ENCODE measurements around the gene KATNB1. TPM values are rescaled to one million over a fixed set of nuclear protein-coding genes. Genes with fewer than 3 reads are reported as not detected.

The KATNB1 gene
- total RNA-seq, 1 experiment from 2014 or later, result 32.2 TPM

DNA sequence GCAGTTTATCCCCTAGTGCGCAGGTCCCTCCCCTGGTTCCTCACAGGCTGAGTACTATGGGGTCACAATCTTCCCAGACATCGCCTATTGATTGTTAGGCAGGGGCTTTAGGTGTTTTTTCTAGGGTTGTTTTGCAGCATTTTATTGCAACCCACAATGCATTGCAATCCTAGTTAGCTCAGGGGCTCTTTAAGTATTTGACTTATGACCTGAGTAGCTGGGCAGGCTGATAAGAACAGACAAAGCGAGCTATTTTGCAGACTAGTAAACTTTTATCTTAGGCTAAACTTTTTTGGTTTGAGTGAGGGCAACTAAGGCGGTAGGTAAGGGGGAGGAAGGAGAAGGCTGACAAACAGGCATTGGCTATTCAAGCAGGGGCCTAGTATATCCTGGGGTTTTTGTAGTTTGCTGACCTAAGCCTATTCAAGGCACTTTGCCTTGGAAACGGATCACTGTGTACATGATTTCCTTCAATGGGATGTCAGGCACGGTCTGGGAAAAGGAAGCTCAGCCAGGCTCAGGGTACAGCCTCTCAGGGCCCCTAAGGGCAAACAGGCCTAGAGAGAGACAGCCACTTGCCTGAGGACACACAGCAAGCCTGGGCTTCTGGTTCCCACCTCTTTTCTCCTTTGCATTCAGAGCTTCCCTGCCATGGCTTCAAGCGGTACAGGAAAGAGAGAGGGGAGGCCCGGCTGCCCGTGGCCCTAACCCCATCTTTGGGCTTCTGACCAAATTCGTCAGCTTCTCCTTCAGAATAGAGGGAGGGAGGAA lies 34.6 kb upstream of the KATNB1 start:
- no peak for ATAC-seq

More for the DNA sequence above, 34.6 kb upstream of the KATNB1 start:
- Histone ChIP-seq H3K4me1 (ENCODE audit: control insufficient read depth in 1 of 2, insufficient read depth in 2 of 2, low read length in 2 of 2) (no peaks in the 10 kb centered on the region), H2AFZ (ENCODE audit: low read depth, low read length, poor library complexity, severe bottlenecking) (no peak overlapping the region), H3K4me2 (ENCODE audit: low read length) (no peak overlapping the region), H3K9me3 (ENCODE audit: control insufficient read depth in 1 of 2, insufficient read depth in 1 of 2, low read depth in 1 of 2, low read length in 2 of 2) (no peaks in the 10 kb centered on the region), H3K36me3 (ENCODE audit: control insufficient read depth in 1 of 2, insufficient read depth in 2 of 2, low read length in 2 of 2) (no peaks in the 10 kb centered on the region), H3K27ac (ENCODE audit: low read depth, low read length) (no peak overlapping the region), H4K20me1 (ENCODE audit: insufficient read depth) (no peaks in the 10 kb centered on the region), H3K79me2 (ENCODE audit: insufficient read depth, low read length) (no peaks in the 10 kb centered on the region), H3K9me2 (ENCODE audit: insufficient read depth) (no peaks in the 10 kb centered on the region), H3K4me3 (replicated peaks in 1 of 2; ENCODE audit: low read depth in 1 of 2, low read length in 2 of 2) (no peak overlapping the region), H3K9ac (ENCODE audit: low read length) (no peak overlapping the region), H3K27me3 (ENCODE audit: insufficient read depth, low read length) (no peaks in the 10 kb centered on the region)
- RAD21 ChIA-PET (ENCODE audit: low non-redundant PET in 1 of 2, low total read pairs in 2 of 2, uncharacterized antibody in 2 of 2, unreplicated experiment in 2 of 2), result no interaction called here
- POLR2A ChIA-PET, result no interaction called here
- no peak for DNase-seq (ENCODE audit: low read depth, low spot score)
- TF ChIP-seq CEBPB (IDR thresholded peaks at IDR 0.05; ENCODE audit: low read depth) (no peak), SIN3A (IDR thresholded peaks at IDR 0.05; ENCODE audit: low read depth) (no peak), POLR2AphosphoS5 (IDR thresholded peaks at IDR 0.05; ENCODE audit: low read depth, low read length) (no peak), TCF7L2 (IDR thresholded peaks at IDR 0.05; ENCODE audit: borderline replicate concordance, extremely low read depth, insufficient read depth, insufficient read length) (no peak), ZFX (IDR thresholded peaks at IDR 0.05) (no peak), JUND (IDR thresholded peaks at IDR 0.05) (no peak), SP1 (IDR thresholded peaks at IDR 0.05; ENCODE audit: low read depth) (no peak), FOSL1 (IDR thresholded peaks at IDR 0.05; ENCODE audit: low read depth) (no peak), SRF (IDR thresholded peaks at IDR 0.05; ENCODE audit: low read depth) (no peak), EZH2phosphoT487 (IDR thresholded peaks at IDR 0.05; ENCODE audit: borderline replicate concordance) (no peak), EZH2 (IDR thresholded peaks at IDR 0.05) (no peak), ELF1 (IDR thresholded peaks at IDR 0.05; ENCODE audit: borderline replicate concordance, low read depth) (no peak), RAD21 (IDR thresholded peaks at IDR 0.05; ENCODE audit: low read depth) (no peak), POLR2A (IDR thresholded peaks at IDR 0.05; ENCODE audit: borderline replicate concordance, extremely low read depth, insufficient read depth, insufficient read length) (no peak)
- TF ChIP-seq, protein P1, sequence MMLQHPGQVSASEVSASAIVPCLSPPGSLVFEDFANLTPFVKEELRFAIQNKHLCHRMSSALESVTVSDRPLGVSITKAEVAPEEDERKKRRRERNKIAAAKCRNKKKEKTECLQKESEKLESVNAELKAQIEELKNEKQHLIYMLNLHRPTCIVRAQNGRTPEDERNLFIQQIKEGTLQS (IDR thresholded peaks at IDR 0.05), result no peak
- TF ChIP-seq, protein P2, sequence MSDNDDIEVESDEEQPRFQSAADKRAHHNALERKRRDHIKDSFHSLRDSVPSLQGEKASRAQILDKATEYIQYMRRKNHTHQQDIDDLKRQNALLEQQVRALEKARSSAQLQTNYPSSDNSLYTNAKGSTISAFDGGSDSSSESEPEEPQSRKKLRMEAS (IDR thresholded peaks at IDR 0.05), result no peak
- TF ChIP-seq, protein P3, sequence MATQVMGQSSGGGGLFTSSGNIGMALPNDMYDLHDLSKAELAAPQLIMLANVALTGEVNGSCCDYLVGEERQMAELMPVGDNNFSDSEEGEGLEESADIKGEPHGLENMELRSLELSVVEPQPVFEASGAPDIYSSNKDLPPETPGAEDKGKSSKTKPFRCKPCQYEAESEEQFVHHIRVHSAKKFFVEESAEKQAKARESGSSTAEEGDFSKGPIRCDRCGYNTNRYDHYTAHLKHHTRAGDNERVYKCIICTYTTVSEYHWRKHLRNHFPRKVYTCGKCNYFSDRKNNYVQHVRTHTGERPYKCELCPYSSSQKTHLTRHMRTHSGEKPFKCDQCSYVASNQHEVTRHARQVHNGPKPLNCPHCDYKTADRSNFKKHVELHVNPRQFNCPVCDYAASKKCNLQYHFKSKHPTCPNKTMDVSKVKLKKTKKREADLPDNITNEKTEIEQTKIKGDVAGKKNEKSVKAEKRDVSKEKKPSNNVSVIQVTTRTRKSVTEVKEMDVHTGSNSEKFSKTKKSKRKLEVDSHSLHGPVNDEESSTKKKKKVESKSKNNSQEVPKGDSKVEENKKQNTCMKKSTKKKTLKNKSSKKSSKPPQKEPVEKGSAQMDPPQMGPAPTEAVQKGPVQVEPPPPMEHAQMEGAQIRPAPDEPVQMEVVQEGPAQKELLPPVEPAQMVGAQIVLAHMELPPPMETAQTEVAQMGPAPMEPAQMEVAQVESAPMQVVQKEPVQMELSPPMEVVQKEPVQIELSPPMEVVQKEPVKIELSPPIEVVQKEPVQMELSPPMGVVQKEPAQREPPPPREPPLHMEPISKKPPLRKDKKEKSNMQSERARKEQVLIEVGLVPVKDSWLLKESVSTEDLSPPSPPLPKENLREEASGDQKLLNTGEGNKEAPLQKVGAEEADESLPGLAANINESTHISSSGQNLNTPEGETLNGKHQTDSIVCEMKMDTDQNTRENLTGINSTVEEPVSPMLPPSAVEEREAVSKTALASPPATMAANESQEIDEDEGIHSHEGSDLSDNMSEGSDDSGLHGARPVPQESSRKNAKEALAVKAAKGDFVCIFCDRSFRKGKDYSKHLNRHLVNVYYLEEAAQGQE (IDR thresholded peaks at IDR 0.05; ENCODE audit: low read depth), result no peak
- TF ChIP-seq, protein P4, sequence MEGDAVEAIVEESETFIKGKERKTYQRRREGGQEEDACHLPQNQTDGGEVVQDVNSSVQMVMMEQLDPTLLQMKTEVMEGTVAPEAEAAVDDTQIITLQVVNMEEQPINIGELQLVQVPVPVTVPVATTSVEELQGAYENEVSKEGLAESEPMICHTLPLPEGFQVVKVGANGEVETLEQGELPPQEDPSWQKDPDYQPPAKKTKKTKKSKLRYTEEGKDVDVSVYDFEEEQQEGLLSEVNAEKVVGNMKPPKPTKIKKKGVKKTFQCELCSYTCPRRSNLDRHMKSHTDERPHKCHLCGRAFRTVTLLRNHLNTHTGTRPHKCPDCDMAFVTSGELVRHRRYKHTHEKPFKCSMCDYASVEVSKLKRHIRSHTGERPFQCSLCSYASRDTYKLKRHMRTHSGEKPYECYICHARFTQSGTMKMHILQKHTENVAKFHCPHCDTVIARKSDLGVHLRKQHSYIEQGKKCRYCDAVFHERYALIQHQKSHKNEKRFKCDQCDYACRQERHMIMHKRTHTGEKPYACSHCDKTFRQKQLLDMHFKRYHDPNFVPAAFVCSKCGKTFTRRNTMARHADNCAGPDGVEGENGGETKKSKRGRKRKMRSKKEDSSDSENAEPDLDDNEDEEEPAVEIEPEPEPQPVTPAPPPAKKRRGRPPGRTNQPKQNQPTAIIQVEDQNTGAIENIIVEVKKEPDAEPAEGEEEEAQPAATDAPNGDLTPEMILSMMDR (IDR thresholded peaks at IDR 0.05 in 2 of 3, conservative IDR thresholded peaks at IDR 0.05 in 1 of 3; ENCODE audit: borderline replicate concordance in 1 of 3, insufficient read depth in 1 of 3, low read depth in 2 of 3, low read length in 2 of 3), result no peak
- TF ChIP-seq, protein P5, sequence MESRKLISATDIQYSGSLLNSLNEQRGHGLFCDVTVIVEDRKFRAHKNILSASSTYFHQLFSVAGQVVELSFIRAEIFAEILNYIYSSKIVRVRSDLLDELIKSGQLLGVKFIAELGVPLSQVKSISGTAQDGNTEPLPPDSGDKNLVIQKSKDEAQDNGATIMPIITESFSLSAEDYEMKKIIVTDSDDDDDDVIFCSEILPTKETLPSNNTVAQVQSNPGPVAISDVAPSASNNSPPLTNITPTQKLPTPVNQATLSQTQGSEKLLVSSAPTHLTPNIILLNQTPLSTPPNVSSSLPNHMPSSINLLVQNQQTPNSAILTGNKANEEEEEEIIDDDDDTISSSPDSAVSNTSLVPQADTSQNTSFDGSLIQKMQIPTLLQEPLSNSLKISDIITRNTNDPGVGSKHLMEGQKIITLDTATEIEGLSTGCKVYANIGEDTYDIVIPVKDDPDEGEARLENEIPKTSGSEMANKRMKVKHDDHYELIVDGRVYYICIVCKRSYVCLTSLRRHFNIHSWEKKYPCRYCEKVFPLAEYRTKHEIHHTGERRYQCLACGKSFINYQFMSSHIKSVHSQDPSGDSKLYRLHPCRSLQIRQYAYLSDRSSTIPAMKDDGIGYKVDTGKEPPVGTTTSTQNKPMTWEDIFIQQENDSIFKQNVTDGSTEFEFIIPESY (IDR thresholded peaks at IDR 0.05; ENCODE audit: extremely low read depth, insufficient replicate concordance, low read length), result no peak
- intact Hi-C loops (cut with micrococcal nuclease), result no loop called here
- BruUV-seq (replicated peaks), result no TSS peak
- CTCF ChIA-PET, result no interaction called here
